COLO668 (cell line): Measurements from ENCODE around the gene NFIA.

Source experiments
- DNase-seq: peaks from one replicate; lab custom pipeline; 2025; ENCODE audit not compliant: unreplicated experiment; lab: John Stamatoyannopoulos, UW

NFIA gene

DNA sequence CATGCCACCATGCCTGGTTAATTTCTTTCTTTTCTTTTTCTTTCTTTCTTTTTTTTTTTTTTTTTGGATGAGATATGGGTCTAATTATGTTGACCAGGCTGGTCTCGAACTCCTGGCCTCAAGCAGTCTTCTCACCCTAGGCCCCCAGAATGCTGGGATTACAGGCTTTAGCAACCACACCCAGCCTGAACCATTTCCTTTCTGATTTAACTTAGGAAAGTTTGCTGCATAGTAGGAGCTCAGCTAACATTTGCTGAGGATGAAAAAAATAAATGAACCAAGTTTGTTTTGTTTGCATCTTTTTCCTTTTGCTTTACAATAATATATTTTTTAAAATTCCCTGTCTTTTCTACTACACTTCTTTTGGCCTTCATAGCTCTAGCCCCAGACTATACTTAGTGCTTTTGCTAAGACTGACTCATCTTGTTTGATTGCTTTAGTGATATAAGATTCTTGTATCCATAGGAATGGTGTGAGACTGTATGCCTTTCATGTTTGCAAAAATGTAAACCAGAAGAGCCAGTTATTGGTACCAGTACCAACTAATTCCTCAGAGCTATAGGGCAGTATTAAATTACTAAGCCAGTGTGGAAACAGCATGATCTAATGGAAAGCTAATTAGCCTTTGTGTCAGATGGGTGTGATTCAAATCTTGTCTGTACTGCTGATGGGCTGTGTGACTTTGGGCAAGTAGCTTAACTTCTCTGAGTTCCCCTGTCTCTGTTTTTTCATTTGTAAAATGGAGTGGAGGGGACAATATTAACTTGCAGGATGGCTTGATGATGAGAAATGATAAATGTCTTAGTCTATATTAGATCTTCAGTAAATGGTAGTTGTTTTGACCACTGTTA is 66.9 kb downstream of the NFIA start:
- DNase-seq: no peak

DNA sequence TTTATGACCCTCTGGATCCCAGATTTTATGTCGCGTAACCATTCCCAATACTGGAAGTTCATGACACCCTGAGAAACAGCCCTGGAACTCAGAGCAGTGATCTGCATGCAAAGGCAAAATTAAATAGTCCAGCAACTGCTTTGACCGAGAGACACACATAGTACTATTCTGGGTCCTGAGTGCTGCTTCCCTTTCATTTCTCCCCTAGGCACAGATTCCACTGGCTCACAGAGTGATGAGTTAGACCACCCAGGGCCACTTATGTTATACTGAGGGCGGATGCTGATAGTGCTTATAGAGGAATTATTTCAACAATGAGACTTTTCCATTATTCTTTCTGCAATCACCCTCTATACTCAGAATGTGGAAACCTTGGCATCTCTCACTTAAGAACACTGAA is 69.2 kb downstream of the NFIA start:
- DNase-seq: no peak

DNA sequence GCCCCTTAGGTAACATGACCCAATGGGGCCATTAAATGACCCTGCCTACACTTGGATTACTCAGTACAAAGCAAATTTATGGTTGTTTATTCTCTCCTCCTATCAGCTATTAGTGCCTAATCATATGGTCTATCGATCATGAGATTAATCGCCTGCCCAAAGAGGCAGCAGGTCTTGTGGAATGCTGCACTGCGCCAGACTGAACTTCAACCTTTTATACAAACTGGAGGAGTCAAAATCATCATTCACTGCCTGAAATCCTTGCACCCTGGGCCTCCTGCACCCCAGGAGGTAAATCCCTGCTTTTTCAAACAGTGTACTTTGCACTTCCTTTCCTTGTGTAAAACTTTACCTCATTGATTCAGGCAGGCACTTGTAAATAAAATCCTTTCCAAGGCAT is 69.7 kb downstream of the NFIA start:
- DNase-seq: no peak

DNA sequence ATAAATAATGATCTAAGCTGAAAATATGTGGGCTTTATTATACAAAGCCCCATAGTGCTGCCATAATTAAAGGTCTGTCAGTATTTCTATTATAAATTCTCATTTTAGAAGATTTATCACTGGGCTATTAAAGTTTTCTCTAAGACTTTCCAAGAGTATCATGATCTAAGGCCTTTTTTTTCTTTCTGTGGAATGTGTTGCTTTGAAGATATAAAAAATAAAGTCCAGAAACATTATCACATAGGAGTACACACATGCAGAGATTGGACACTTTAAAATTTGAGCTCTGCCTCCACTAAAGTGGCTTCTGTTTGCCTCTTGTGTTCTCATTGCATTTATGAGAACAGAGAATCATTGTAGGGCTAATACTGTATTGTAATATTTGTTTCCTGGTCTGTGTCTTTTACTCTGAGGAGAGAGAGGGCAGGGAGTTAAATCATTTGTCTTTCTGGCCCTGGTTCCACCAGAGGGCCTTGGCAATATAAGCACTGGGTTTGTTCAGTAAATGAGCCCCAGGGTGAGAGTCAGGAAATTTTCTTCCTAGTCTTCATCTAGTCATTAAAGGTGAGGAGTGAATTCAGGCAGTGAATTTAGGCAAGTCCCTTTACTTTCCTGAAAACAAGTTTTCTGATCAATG is 70.2 kb downstream of the NFIA start:
- no peak for DNase-seq

DNA sequence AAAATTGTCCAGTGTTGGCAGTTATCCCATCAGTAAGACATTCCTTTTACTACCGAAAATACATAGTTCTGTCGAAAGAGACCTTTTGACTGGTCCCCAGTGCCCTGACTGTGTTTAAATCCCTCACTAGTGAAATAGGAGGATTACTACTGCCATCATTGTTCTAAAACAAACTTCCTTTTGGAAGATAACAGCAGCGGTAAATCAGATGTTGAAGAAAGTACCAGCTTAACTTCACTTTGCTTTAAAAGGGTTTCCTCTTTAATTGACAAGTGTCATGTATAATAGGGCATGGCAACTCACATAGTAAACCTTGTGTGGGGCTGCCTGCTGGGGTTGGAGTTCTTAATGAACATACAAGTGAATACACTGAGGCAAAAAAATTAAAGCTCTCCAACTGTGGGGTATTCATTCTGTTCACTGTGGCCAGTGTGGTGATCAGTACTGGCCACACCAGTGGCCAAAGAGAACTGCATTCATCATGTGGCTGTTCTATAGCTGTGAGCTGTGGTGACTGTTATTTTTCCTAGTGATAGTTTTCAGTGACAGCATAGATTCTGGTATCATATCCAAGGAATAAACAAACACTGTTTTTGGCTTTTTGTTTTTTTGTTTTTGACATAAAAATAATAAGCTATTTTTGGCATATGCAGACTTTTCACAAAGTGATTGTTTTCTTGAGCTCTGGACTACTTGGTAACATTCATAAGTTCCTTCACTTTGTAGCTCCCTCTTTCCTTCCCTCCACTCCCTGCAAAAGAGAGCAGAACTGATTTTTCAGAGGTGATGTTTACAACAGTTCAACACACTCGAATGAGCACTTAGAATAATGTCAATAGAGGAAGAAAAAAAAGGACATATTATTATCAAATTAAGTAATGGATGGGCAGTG is 74.5 kb downstream of the NFIA start:
- DNase-seq: no peak

DNA sequence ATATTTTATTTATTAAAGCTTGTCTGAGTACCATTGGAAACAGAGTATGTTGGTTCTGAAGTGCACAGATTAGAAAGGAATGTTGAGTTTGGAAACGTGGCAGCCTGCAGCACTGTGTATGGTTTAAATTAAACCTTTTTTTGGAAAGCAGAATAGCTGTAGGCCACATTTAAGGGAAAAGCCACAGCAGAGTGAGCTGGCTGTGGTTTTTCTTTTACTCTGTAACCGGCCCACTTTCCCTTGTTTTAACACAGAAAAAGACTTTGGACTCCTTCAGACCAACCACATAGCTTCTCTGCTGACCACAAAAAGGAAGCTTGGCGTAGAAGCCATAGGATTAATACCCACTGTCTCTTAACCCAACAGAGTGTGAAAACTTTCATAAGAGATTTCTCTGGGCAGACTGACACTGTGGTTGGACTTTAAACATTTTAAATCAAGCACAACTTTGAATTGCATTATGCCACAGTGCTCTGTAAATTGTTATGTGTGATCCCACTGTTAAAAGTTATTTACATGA is 75.2 kb downstream of the NFIA start:
- no peak for DNase-seq

DNA sequence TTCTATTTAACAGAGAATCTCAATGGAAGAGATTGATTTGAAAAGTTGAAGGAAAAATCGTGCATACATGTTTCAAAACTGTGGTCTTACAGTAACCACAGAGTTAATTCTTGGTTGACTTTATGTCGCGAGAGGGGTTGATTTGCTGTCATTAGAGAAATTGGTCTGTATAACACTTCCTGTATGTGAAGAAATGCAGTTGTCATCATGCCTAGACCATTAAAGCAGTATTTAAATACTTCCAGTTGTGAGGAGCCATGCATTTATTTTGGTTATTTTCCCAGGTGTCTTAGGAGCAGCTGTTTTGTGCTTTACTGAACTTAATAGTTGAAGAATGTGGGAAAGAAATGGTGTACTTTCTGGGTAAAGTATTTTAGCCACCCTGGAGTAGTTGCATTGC is 76.2 kb downstream of the NFIA start:
- no peak for DNase-seq

DNA sequence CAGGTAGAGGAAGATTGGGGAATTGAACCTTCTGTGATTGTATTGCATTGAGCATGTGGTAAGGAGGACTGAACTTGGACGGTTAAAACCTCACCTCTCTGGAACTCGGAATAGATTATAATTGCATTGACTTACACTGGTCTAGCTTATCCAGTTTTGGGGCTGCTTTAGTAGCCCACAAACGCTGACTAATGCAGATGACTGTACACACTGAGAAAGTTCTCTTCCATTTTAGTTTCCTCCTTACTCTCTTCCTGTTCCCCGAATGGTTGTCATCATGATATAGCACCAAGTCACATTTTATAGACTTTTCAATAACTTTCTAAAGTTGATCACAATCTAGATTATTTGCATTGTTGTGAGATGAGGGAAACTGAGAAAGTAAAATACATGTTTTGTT is 78.2 kb downstream of the NFIA start:
- DNase-seq: no peak

DNA sequence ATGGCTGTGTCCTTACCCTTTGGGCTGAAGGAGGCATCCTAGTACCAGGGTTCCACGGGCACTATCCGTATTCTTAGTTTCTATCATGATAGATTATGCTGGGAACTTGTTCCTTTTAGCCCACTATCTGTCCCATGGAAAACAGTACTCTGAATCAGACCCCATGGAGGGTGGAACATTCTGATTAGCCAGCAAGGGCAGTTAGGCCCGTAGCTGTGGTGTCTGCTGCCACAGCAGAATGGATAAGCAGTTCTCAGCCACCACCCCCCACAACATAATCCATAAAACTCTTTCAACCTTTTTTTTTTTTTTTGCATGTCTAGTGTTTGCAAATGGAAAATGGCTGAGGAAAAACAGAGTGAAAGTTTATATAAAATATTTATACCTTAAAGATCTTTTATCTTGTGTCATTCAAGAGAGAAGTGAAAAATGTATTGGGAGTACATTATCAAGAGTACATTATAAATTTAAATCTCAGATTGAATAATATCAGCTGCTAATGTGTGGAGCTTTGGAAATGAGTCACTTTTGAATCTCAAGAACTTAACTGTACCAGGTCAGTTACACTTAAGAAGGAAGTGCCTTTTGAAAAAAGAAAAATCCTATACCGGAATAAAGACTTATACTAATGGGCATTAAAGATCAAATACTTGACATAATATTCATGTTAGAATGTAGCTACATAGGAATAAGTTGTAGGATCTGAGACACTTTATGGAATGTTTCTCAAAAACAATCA is 80.3 kb downstream of the NFIA start:
- DNase-seq: no peak

DNA sequence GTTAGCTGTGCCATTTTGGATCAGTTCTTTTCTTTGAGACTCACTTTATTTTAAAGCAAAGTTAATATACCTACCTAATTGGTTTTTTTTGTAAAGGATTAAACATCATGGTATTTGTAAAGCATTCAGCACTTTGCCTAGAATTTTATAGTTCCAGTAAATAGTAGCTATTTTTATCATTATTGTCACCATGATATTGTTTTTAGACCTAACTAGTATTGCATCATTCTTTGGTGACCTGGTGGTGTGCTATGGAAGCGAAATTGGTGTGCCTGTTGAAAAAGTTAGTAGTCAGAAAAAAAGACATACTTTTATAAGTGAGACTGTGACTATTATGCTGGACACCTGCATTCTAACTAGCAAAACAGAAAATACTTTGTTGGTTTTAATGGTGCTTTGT is 81.0 kb downstream of the NFIA start:
- DNase-seq: no peak

DNA sequence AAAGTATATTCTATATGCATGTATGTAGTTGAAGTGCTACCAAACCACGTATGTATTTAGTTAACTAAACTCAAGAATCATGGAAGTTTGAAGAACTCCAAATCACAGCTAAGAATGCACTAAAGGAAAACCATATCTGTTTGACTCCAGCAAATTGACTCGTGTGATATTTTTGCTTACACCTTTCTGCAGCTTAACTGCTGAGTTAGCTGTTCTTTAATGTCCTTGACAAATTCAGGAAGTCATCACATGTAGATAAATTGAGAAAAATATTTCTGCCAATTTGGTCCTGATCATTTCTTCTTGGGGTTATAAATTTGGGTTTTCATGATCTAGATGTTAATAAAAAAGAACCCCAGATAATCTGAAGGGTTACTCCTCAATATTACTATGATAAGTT is 83.0 kb downstream of the NFIA start:
- no peak for DNase-seq

DNA sequence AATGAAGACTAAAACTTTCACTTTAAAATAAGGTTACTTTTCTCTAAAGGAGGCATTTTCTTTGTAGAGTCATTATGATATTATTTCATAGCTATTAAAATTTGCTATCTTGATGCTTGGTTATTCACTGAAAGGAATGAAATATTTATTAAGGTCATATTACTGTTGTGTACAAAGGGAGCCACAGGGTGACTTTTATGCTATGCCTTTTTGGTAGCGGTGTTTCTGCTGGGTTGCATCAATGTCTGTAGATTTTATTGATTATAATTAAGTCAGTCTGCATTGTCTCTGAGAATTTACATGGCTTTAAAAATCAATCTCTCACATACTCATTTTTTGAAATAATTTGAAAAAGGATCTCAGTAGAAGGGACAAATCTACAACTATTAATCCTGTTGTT is 84.9 kb downstream of the NFIA start:
- DNase-seq: no peak

DNA sequence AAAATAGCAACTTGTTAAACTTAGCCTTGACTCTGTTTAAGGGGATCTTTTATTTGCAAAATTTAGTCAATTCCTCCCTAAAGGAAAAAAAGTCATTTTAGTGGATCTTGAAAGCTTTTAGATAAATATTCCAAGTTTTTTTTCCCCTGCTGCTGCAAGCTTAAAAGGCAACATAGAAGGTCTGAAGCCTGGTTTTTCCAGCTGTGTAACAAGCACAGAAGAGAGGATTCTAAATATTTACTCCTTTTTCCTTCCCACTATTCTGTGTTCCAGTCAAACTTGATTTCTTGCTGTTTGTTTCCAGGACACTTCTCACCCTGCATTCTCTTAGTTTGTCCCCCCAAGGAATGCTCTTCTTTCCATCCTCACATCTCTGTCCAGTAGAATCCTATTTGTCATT is 86.7 kb downstream of the NFIA start:
- no peak for DNase-seq

DNA sequence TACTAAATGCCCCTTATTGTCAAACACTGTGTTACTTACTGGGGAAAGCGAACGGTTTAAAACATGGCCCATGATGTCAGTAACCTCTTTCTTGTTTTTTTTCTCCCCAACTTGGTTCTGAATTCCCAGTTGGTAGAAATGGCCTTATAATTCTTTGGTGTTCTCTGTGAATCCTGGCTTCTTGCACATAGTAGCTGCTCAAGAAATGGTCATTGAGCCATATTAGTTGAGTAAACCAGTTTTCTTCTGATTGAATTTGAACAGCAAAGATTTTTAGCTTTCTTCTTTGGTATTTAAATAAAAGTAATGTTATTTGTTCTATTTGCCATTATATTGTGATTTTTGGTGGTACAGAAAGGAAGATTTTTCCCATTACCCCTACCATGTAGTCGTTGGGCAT is 87.3 kb downstream of the NFIA start:
- no peak for DNase-seq

DNA sequence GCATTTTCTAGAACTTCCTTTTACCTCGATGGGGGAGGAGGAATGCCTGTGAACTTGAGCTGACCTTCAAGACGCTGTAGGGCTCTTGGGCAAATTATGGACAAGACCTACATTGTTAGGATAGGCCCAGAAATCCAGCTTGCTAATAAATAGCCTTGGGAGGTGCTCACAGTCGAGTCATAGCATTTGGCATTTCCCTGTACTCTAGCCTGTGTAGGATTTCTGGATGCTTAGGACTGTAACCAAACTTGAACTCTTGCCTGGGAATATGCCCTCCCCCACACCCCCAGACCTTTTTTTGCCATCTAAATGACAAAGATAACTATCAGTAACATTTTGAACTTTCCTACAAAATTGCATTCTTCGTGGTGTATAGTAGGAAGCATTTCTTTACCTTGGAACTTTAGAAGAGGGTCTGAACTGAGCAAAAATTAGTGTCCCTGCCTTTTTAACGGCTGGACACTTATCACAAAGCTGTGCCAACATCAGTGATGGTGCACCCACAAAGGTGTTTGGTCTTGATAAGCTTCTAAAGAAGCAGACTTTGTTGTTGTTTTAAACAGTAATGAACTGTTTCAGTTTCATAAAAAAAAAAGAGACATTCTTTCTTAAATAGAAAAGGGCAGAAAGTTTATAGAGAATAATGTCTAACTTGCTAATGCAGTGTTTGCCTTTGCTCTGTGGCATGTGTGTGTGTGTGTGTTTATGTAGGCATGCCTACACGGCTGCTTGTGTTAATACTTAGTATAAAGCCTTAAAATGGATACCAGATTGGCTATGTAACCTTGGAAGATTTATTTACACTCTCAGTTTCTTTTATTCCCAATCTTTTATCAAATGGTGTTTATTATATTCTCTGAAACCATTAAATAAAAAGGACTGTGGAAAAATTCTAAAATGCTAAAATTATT is 88.2 kb downstream of the NFIA start:
- no peak for DNase-seq

DNA sequence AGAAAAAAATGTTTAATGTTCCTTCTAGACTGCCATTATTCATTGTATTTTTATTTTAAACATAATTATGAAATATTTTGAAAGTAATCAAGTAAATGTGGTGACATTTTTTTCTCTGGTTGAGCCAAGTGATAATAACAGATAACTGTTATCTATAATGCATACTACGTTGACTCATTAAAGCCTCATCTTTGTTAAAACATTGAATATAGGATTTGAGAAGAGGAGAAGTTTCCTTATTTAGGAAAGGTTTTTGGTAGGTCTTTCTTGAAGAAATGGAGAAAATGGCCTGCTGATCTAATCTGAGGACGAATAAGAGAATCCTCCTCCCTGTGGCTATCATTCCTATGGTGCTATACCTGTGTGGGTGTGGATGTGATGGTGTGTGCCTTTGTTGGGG is 89.0 kb downstream of the NFIA start:
- DNase-seq: no peak

DNA sequence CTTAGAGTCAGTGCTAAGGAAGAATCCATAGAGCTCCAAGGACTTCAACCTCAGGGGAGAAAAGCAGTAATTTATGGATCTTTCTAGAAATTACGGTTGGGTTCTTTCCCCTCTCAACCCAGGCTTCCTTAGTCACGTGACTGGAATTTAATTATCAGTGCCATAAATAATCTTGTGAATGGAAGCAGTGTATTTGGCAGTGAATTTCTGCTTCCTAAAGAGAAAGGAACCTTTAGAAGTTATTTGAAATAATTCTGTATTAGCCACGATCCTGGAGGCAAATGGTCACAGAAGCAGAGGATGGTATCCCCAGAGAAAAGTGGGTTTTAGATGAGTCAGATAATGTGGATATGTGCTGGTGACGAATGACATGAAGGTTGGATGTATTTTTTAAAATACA is 89.6 kb downstream of the NFIA start:
- no peak for DNase-seq

DNA sequence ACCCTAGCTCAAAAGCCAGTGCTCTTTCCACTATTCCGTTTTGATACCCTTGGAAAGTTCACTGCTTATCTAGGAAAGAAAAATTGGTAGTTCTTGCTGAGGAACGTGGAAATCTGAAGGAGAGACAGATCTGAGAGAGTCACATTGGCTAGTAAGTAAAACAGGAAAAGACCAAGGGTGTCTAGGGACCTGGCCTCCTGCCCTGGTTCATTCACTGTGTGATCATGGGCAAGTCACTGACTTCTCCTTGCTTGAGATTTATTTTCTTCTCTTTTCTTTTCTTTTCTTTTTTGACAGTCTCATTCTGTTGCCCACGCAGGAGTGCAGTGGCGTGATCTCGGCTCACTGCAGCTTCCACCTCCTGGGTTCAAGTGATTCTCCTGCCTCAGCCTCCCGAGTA is 90.8 kb downstream of the NFIA start:
- DNase-seq: no peak

DNA sequence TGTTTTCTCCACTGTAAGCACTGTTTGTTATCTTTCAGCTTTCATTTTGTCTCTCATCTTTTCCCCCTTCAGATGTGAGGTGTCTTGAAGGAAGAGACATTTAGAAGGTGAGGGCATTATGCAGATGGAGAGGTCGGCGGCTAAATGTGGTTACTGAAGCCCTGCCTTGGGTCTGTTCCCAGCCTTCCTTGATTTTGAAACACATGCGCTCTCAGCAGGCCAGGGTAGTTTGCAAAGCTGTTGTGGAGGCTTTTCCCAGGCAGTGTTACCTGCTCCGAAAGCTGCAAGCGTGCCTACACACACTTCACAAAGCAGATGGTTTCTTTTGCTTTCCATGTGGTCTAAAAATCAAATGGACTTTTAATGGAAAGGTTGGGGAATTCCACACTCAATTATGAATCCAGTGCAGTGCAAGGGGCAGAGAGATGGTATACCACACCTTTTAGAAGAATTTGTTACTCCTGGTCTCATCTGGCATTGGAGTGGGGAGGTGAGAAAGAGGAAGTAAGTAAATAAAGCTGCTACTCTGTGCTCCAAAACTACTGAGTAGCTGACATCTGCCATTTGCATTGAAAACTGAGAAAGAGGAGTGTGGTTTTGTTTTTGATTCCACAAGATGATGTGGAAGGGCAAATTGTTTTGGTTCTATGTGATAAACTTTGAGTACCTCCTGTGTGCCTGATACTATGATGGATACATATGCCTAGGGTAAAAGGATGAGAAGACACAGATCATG is 91.9 kb downstream of the NFIA start:
- DNase-seq: no peak
